Neural cell (in vitro differentiated cells): ENCODE measurements around the gene PARP15. TPM values are rescaled to one million over a fixed set of nuclear protein-coding genes. Genes with fewer than 3 reads are reported as not detected.

Source experiments
- H2AFZ ChIP-seq: fragments of 200-600, 300-800 bp; sonication (generic), shearing (Covaris generic); 2 replicates; pipeline ENCODE4 v1.6.0; 2014; ENCODE audit warnings: low read depth, mild to moderate bottlenecking, antibody characterized with exemption, low read length, moderate library complexity
- H3F3A ChIP-seq: fragments of 200-600 bp; shearing (Covaris generic); 2 replicates; pipeline ENCODE4 v1.6.1; 2016; ENCODE audit warnings: mild to moderate bottlenecking, moderate library complexity, mixed read lengths, antibody characterized with exemption, low read length; ENCODE audit not compliant: insufficient read depth, poor library complexity, severe bottlenecking
- H3K27ac ChIP-seq: fragments of 200-600, 300-800 bp; sonication (generic), shearing (Covaris generic); 2 replicates; pipeline ENCODE4 v1.5.1; 2014; ENCODE audit warnings: mild to moderate bottlenecking, low read length, moderate library complexity
- H3K27me3 ChIP-seq: fragments of 300-800, 200-600 bp; sonication (generic), shearing (Covaris generic); 2 replicates; pipeline ENCODE4 v1.6.0; 2014; ENCODE audit warnings: mild to moderate bottlenecking, low read depth, low read length, moderate library complexity; ENCODE audit not compliant: insufficient read depth
- H3K36me3 ChIP-seq: fragments of 300-800, 200-600 bp; sonication (generic), shearing (Covaris generic); 2 replicates; pipeline ENCODE4 v1.5.1; 2014; ENCODE audit warnings: mild to moderate bottlenecking, antibody characterized with exemption, low read length, moderate library complexity; ENCODE audit not compliant: insufficient read depth
- H3K4me2 ChIP-seq: fragments of 300-800, 200-600 bp; sonication (generic), shearing (Covaris generic); 2 replicates; pipeline ENCODE4 v1.6.0; 2014; ENCODE audit warnings: mild to moderate bottlenecking, low read length
- H3K4me3 ChIP-seq: fragments of 300-800, 200-600 bp; sonication (generic), shearing (Covaris generic); 2 replicates; pipeline ENCODE4 v1.5.1; 2014; ENCODE audit warnings: mild to moderate bottlenecking, low read length, moderate library complexity
- H3K79me2 ChIP-seq: fragments of 200-600 bp; shearing (Covaris generic); replicated peaks from 2 replicates; pipeline ENCODE4 v1.6.0; 2014; ENCODE audit warnings: mild to moderate bottlenecking, low read length, moderate library complexity; ENCODE audit not compliant: insufficient read depth
- H3K9ac ChIP-seq: fragments of 300-800, 200-600 bp; sonication (generic), shearing (Covaris generic); 2 replicates; pipeline ENCODE4 v1.6.1; 2016; ENCODE audit warnings: mild to moderate bottlenecking, low read length, mixed read lengths
- H3K9me2 ChIP-seq: fragments of 200-600 bp; shearing (Covaris generic); 2 replicates; pipeline ENCODE4 v1.6.1; 2016; ENCODE audit warnings: mild to moderate bottlenecking, low read length, mixed read lengths; ENCODE audit not compliant: insufficient read depth
- H3K9me3 ChIP-seq: fragments of 200-600, 300-800 bp; sonication (generic), shearing (Covaris generic); 2 replicates; pipeline ENCODE4 v1.6.1; 2016; ENCODE audit warnings: mild to moderate bottlenecking, mixed run types, low read length, moderate library complexity, mixed read lengths
- H4K20me1 ChIP-seq: fragments of 200-600 bp; shearing (Covaris generic); 2 replicates; pipeline ENCODE4 v1.6.1; 2016; ENCODE audit warnings: mild to moderate bottlenecking, mixed run types; ENCODE audit not compliant: insufficient read depth
- CTCF ChIP-seq: fragments of 450-650 bp; IDR thresholded peaks from 2 replicates; pipeline ENCODE4 v1.5.1; 2014; ENCODE audit warnings: antibody characterized with exemption, mild to moderate bottlenecking, moderate library complexity; ENCODE audit not compliant: poor library complexity, severe bottlenecking
- EP300 ChIP-seq: fragments of 450-650 bp; conservative IDR thresholded peaks from 2 replicates; pipeline ENCODE4 v1.6.1; 2014; ENCODE audit warnings: antibody characterized with exemption, mild to moderate bottlenecking, moderate library complexity; ENCODE audit not compliant: poor library complexity, severe bottlenecking
- EZH2 ChIP-seq: fragments of 200-600, 300-800 bp; shearing (Covaris generic), sonication (generic); IDR thresholded peaks from 2 replicates; pipeline ENCODE4 v1.6.1; 2014; ENCODE audit warnings: antibody characterized with exemption, low read length, borderline replicate concordance, mild to moderate bottlenecking; ENCODE audit not compliant: insufficient read depth, poor library complexity, severe bottlenecking
- MXI1 ChIP-seq: fragments of 450-650 bp; conservative IDR thresholded peaks from 2 replicates; pipeline ENCODE4 v1.6.1; 2014; ENCODE audit warnings: antibody characterized with exemption, mild to moderate bottlenecking; ENCODE audit not compliant: poor library complexity, severe bottlenecking
- POLR2AphosphoS5 ChIP-seq: IDR thresholded peaks from 2 replicates; pipeline ENCODE4 v1.6.1; 2012
- RAD21 ChIP-seq: fragments of 450-650 bp; conservative IDR thresholded peaks from 2 replicates; pipeline ENCODE4 v1.6.1; 2014; ENCODE audit warnings: antibody characterized with exemption, mild to moderate bottlenecking, moderate library complexity
- SMC3 ChIP-seq: fragments of 450-650 bp; conservative IDR thresholded peaks from 2 replicates; pipeline ENCODE4 v1.6.1; 2014; ENCODE audit warnings: antibody characterized with exemption, mild to moderate bottlenecking, moderate library complexity; ENCODE audit not compliant: poor library complexity
- TAF1 ChIP-seq: IDR thresholded peaks from 2 replicates; pipeline ENCODE4 v1.6.1; 2012; ENCODE audit warnings: low read depth
- polyA plus RNA-seq: library from polyadenylated mRNA; depleted of rRNA; stranded (reverse); fragments of >200 nt; gene quantifications from 2 replicates; pipeline ENCODE4 v1.2.3, GENCODE V29; 2014
- TF ChIP-seq, protein P1 (sequence below): IDR thresholded peaks from 2 replicates; pipeline ENCODE4 v1.6.1; 2012; ENCODE audit warnings: borderline replicate concordance

The PARP15 gene
- polyA plus RNA-seq, 1 donor from 2014 or later, result not detected

DNA sequence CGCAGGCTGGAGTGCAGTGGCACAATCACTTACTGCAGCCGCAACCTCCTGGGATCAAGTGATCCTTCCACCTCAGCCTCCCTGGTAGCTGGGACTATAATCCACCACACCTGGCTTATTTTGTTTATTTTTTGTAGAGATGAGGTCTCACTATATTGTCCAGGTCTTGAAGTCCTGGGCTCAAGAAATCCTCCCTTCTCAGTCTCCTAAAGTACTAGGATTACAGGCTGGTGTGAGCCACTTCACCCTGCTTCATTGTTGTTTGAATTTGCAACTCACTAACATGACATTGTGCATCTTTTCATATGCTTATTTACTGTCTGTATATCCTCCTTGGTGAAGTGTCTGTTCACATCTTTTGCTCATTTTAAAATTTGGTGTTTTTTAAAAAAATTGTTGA lies 10.1 kb downstream of the PARP15 start:
- no peaks in the 10 kb centered on the region for H3K79me2 ChIP-seq
- H3K9me3 ChIP-seq, result no peaks in the 10 kb centered on the region
- no peaks in the 10 kb centered on the region for H3F3A ChIP-seq
- H3K27me3 ChIP-seq, result no peaks in the 10 kb centered on the region
- no peak overlapping the region for H3K9ac ChIP-seq
- no peak overlapping the region for H3K4me3 ChIP-seq
- H3K36me3 ChIP-seq, result no peaks in the 10 kb centered on the region
- no peak overlapping the region for H2AFZ ChIP-seq
- no peak overlapping the region for H3K27ac ChIP-seq
- no peaks in the 10 kb centered on the region for H4K20me1 ChIP-seq
- H3K9me2 ChIP-seq, result no peaks in the 10 kb centered on the region
- H3K4me2 ChIP-seq, result no peak overlapping the region
- no peak for TF ChIP-seq EZH2

DNA sequence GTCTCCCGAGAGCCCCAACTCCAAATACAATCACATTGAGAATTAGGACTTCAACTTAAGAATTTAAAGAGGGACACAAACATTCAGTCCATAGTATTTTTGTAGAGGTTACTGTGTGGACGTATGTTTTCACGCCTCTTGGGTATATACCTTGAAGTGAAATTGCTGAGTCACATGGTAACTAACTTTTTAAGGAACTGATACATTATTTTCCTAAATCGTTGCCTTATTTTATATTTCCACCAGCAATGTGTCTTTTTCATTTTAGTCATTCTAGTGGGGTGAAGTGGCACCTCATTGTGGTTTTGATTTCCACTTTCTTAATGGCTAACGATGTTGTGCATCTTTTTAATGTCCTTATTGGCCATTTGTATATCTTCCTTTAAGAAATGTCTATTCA lies 11.8 kb downstream of the PARP15 start:
- Histone ChIP-seq H3K4me2 (no peak overlapping the region), H3K9me3 (no peaks in the 10 kb centered on the region), H3K4me3 (no peak overlapping the region), H3K36me3 (no peaks in the 10 kb centered on the region), H3K27ac (no peak overlapping the region), H3K9me2 (no peaks in the 10 kb centered on the region), H2AFZ (no peak overlapping the region), H3K79me2 (no peaks in the 10 kb centered on the region), H3K27me3 (no peaks in the 10 kb centered on the region), H3F3A (no peaks in the 10 kb centered on the region), H4K20me1 (no peaks in the 10 kb centered on the region), H3K9ac (no peak overlapping the region)
- no peak for TF ChIP-seq EZH2
- no peak for TF ChIP-seq RAD21
- no peak for TF ChIP-seq POLR2AphosphoS5
- TF ChIP-seq CTCF, result no peak
- TF ChIP-seq, protein P1, sequence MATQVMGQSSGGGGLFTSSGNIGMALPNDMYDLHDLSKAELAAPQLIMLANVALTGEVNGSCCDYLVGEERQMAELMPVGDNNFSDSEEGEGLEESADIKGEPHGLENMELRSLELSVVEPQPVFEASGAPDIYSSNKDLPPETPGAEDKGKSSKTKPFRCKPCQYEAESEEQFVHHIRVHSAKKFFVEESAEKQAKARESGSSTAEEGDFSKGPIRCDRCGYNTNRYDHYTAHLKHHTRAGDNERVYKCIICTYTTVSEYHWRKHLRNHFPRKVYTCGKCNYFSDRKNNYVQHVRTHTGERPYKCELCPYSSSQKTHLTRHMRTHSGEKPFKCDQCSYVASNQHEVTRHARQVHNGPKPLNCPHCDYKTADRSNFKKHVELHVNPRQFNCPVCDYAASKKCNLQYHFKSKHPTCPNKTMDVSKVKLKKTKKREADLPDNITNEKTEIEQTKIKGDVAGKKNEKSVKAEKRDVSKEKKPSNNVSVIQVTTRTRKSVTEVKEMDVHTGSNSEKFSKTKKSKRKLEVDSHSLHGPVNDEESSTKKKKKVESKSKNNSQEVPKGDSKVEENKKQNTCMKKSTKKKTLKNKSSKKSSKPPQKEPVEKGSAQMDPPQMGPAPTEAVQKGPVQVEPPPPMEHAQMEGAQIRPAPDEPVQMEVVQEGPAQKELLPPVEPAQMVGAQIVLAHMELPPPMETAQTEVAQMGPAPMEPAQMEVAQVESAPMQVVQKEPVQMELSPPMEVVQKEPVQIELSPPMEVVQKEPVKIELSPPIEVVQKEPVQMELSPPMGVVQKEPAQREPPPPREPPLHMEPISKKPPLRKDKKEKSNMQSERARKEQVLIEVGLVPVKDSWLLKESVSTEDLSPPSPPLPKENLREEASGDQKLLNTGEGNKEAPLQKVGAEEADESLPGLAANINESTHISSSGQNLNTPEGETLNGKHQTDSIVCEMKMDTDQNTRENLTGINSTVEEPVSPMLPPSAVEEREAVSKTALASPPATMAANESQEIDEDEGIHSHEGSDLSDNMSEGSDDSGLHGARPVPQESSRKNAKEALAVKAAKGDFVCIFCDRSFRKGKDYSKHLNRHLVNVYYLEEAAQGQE, result no peak
- no peak for TF ChIP-seq SMC3
- TF ChIP-seq MXI1, result no peak
- TF ChIP-seq TAF1, result no peak
- no peak for TF ChIP-seq EP300

- Histone ChIP-seq H3K4me3 (no peak overlapping the region), H2AFZ (no peak overlapping the region), H4K20me1 (no peaks in the 10 kb centered on the region), H3K9me2 (no peaks in the 10 kb centered on the region), H3K4me2 (no peak overlapping the region), H3K79me2 (no peaks in the 10 kb centered on the region), H3F3A (no peaks in the 10 kb centered on the region), H3K27me3 (no peaks in the 10 kb centered on the region), H3K9ac (no peak overlapping the region), H3K9me3 (no peaks in the 10 kb centered on the region), H3K27ac (no peak overlapping the region), H3K36me3 (no peaks in the 10 kb centered on the region)
- TF ChIP-seq CTCF (no peak), POLR2AphosphoS5 (no peak), EP300 (no peak), RAD21 (no peak), MXI1 (no peak), SMC3 (no peak), TAF1 (no peak), EZH2 (no peak)
- TF ChIP-seq, protein P1, result no peak
Measured at GRCh38 chr3:122590610-122591009, 13.2 kb downstream of the PARP15 start.
